Measurements from ENCODE around the gene FAAP20. TPM values are rescaled to one million over a fixed set of nuclear protein-coding genes. Genes with fewer than 3 reads are reported as not detected.

The FAAP20 gene
- total RNA-seq, 1 experiment from 2014 or later, result 119 TPM

- no peak overlapping the region for H2AK5ac ChIP-seq (ENCODE audit: insufficient read length, low read length)
- Mint-ChIP-seq H3K4me3 (no peak overlapping the region), H3K36me3 (ENCODE audit: insufficient read depth in 1 of 3, low read depth in 3 of 3) (peaks cover 12 to 35% (median 34%) of the 10 kb centered on the region in 3 experiments; a peak in 6 of 7 replicates), H3K27ac (no peak overlapping the region), H3K4me1 (peaks cover 10% of the 10 kb centered on the region in 2 experiments; a peak in 3 of 4 replicates), H3K27me3 (ENCODE audit: low read depth) (no peaks in the 10 kb centered on the region), H3K9me3 (no peaks in the 10 kb centered on the region)
- no peak overlapping the region for H2AFZ ChIP-seq (ENCODE audit: low read length)
- H3K18ac ChIP-seq (ENCODE audit: insufficient read length, low read depth, low read length), result no peak overlapping the region
- TF ChIP-seq CTCF (conservative IDR thresholded peaks at IDR 0.05), result no peak
- no peak overlapping the region for H2BK20ac ChIP-seq (ENCODE audit: low read depth, low read length, poor library complexity, severe bottlenecking)
- no peak overlapping the region for H4K5ac ChIP-seq (ENCODE audit: insufficient read length, low read depth, low read length)
- no peak overlapping the region for H3K9ac ChIP-seq (ENCODE audit: extremely low read depth, insufficient read length, low read length)
- no peak for DNase-seq
- no peaks in the 10 kb centered on the region for H3K9me3 ChIP-seq (ENCODE audit: control insufficient read depth, low read depth, low read length)
- H3K27ac ChIP-seq (ENCODE audit: insufficient read length, low read depth, low read length), result no peak overlapping the region
- no peak overlapping the region for H3K4me2 ChIP-seq (ENCODE audit: insufficient read depth, insufficient read length, low read length)
- no peak overlapping the region for H3T11ph ChIP-seq (ENCODE audit: low read length)
- no peak overlapping the region for H3K23ac ChIP-seq (ENCODE audit: insufficient read length, low read depth, low read length)
- no peak overlapping the region for H3K56ac ChIP-seq (ENCODE audit: insufficient read length, low read depth, low read length)
- no peaks in the 10 kb centered on the region for H3K79me1 ChIP-seq (ENCODE audit: insufficient read depth, low read depth, low read length, poor library complexity, severe bottlenecking)
- H4K20me1 ChIP-seq (ENCODE audit: control insufficient read depth, insufficient read depth, insufficient read length), result no peaks in the 10 kb centered on the region
- no peak overlapping the region for H2BK15ac ChIP-seq (ENCODE audit: low read depth, low read length)
- no peak overlapping the region for H3K14ac ChIP-seq (ENCODE audit: insufficient read depth, low read length)
- H4K8ac ChIP-seq (replicated peaks; ENCODE audit: insufficient read length, low read depth, low read length), result no peak overlapping the region
- no peak overlapping the region for H2BK5ac ChIP-seq (ENCODE audit: insufficient read length, low read length)
- no peaks in the 10 kb centered on the region for H3K4me1 ChIP-seq (ENCODE audit: insufficient read depth, low read length)
- no peak overlapping the region for H4K91ac ChIP-seq (ENCODE audit: insufficient read length, low read depth, low read length)
- H3K4ac ChIP-seq (ENCODE audit: low read depth, low read length), result no peak overlapping the region
- no peaks in the 10 kb centered on the region; the same call in 1 of the 2 replicates for H3K79me2 ChIP-seq (ENCODE audit: insufficient read depth, low read length)
- H2BK120ac ChIP-seq (ENCODE audit: low read depth, low read length, poor library complexity, severe bottlenecking), result no peak overlapping the region
- no CpG with 5 or more reads among the region's 16 CpGs for WGBS (ENCODE audit: extremely low coverage, insufficient read length, low lambda C conversion rate)
- no peaks in the 10 kb centered on the region for H3K27me3 ChIP-seq (ENCODE audit: insufficient read depth, low read length)
- no peak overlapping the region for H2BK12ac ChIP-seq (ENCODE audit: insufficient read length, low read depth, low read length)
- no peaks in the 10 kb centered on the region for H3K23me2 ChIP-seq (ENCODE audit: insufficient read length, low read depth, low read length, poor library complexity, severe bottlenecking)
Measured at GRCh38 chr1:2188336-2188735, 6.2 kb downstream of the FAAP20 start.

Measured in H9 (cell line).